DND-41 (cell line): ENCODE measurements around the gene SPECC1.

Experiments used
- CTCF ChIP-seq: IDR thresholded peaks from 2 replicates; pipeline ENCODE4 v1.5.1; 2012; ENCODE audit warnings: borderline replicate concordance, low read length, moderate library complexity, mild to moderate bottlenecking; ENCODE audit not compliant: poor library complexity, severe bottlenecking; ENCODE audit errors: extremely low read depth
- EZH2 ChIP-seq: IDR thresholded peaks from 3 replicates; pipeline ENCODE4 v1.6.1; 2012; ENCODE audit warnings: borderline replicate concordance, low read depth, mild to moderate bottlenecking, moderate library complexity, low read length, inconsistent platforms; ENCODE audit not compliant: severe bottlenecking

- TF ChIP-seq CTCF (no peak), EZH2 (no peak)
Measured at GRCh38 chr17:20206068-20206467, 196.9 kb downstream of the SPECC1 start.
